Lung (tissue), 12 donors: ENCODE results near the gene DAZAP1. TPM values are rescaled to one million over a fixed set of nuclear protein-coding genes. Genes with fewer than 3 reads are reported as not detected.

Source experiments
- ATAC-seq: fragments of 200-7000 bp; cut with Tn5 transposase; one replicate; pipeline ENCODE4 v1.9.1; 2020; ENCODE audit warnings: moderate number of reproducible peaks; ENCODE audit not compliant: insufficient read depth, low FRiP score
- DNase-seq, 3 donors: peaks; one replicate each; pipeline ENCODE4 v3.0.0-alpha.2; 2013 to 2017
- H3K27ac ChIP-seq, 2 donors: one replicate each; pipeline ENCODE4 v1.5.1; 2013; ENCODE audit warnings: mild to moderate bottlenecking in 2 of 2, moderate library complexity in 2 of 2, control low read depth in 1 of 2, inconsistent platforms in 1 of 2, low read depth in 1 of 2, low read length in 1 of 2
- H3K27me3 ChIP-seq, 3 donors: one replicate each; pipeline ENCODE4 v1.5.1; 2013; ENCODE audit warnings: low read length in 2 of 3; ENCODE audit not compliant: control insufficient read depth in 3 of 3, insufficient read depth in 3 of 3
- H3K36me3 ChIP-seq, 4 donors: one replicate each; pipeline ENCODE4 v1.5.1; 2013; ENCODE audit warnings: low read length in 4 of 4, mild to moderate bottlenecking in 1 of 4, moderate library complexity in 1 of 4; ENCODE audit not compliant: control insufficient read depth in 4 of 4, insufficient read depth in 4 of 4
- H3K4me1 ChIP-seq, 5 donors: one replicate each; pipeline ENCODE4 v1.5.1; 2013; ENCODE audit warnings: low read length in 5 of 5, mild to moderate bottlenecking in 2 of 5, moderate library complexity in 1 of 5; ENCODE audit not compliant: control insufficient read depth in 5 of 5, insufficient read depth in 5 of 5
- H3K4me3 ChIP-seq: one replicate; pipeline ENCODE4 v1.5.1; 2013; ENCODE audit warnings: mild to moderate bottlenecking, control low read depth, moderate library complexity
- H3K9ac ChIP-seq, 2 donors: one replicate each; pipeline ENCODE4 v1.5.1; 2013; ENCODE audit warnings: low read length in 2 of 2, control low read depth in 1 of 2; ENCODE audit not compliant: insufficient read depth in 1 of 2
- H3K9me3 ChIP-seq, 4 donors: one replicate each; pipeline ENCODE4 v1.5.1; 2013; ENCODE audit warnings: low read length in 3 of 4, mild to moderate bottlenecking in 1 of 4, moderate library complexity in 1 of 4; ENCODE audit not compliant: control insufficient read depth in 4 of 4, insufficient read depth in 3 of 4
- CTCF ChIP-seq: IDR thresholded peaks from 2 replicates; pipeline ENCODE4 v1.5.1; 2012; ENCODE audit warnings: mild to moderate bottlenecking; ENCODE audit errors: control extremely low read depth, extremely low read depth
- WGBS, 2 donors: extraction: QIAGEN DNeasy Blood & Tissue Kit; methylation state at CpG; one replicate each; pipeline ENCODE4 v1.1.7; 2013; 5-methylcytosine and 5-hydroxymethylcytosine counted together
- polyA plus RNA-seq, 2 donors: library from polyadenylated mRNA; stranded (reverse); fragments of 200-250 nt; gene quantifications; one replicate each; pipeline ENCODE4 v1.2.1, GENCODE V29; 2013
- total RNA-seq, 2 donors: library from RNA; depleted of rRNA in 1 of 2; stranded (reverse); fragments of >200 nt in 1 of 2; gene quantifications; one replicate each; pipeline ENCODE4 v1.2.1, GENCODE V29; 2014 to 2021
- donor health status: control.
- donor health status: control.
- donor health status: Bipolar disorder and iron deficiency.
- donor health status: healthy.
- donor health status: DM: yes; HTN: yes; CAD: no.

Gene DAZAP1
- total and polyA plus RNA-seq, 4 donors = 61.4 to 125 (median 80.1) TPM

DNA sequence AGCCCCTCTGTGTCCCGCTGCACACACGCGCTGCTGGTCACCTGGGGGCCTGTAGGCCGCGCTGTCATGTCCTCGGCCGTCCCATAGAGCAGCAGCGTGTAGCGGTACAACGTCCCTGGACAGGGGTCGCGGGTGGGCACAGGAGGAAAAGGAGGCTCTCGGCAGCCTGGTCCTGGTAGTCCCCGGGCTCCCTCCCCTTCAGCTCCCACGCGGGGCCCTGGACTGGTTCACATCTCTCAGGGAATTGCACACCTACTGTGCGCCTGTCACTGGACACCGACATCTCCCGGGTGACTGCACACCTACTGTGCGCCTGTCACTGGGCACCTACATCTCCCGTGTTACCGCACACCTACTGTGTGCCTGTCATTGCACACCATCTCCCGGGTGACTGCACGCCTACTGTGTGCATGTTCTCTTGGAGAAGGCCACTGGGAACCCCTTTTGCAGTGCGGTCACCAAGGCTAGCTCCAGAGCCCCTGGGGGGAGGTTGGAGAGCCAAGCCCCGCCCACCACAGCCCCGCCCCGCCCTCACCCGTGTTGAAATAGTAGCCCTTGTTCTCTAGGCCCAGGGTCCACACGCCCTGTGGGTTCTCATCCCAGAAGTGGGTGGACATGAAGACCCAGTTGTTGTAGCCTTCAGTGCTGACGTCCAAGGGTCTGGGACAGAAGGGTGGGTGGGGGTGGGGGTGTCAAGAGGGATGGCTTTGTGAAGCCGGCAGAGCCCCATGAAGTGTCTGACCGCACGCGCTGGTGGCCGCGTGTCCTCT, 75.2 kb downstream of the DAZAP1 start:
- no peak overlapping the region for H3K4me3 ChIP-seq
- ATAC-seq (no peak), DNase-seq (no peak)
- no peaks in the 10 kb centered on the region for H3K27me3 ChIP-seq
- H3K4me1 ChIP-seq = peaks cover 0 to 12% (median 0%) of the 10 kb centered on the region in 5 donors
- no peaks in the 10 kb centered on the region for H3K9me3 ChIP-seq
- H3K36me3 ChIP-seq = no peaks in the 10 kb centered on the region
- TF ChIP-seq CTCF = no peak
- 84 to 87% methylated on average over 37 of the region's 37 CpGs for WGBS, 2 donors
- H3K9ac ChIP-seq = no peak overlapping the region
- H3K27ac ChIP-seq = no peak overlapping the region

DNA sequence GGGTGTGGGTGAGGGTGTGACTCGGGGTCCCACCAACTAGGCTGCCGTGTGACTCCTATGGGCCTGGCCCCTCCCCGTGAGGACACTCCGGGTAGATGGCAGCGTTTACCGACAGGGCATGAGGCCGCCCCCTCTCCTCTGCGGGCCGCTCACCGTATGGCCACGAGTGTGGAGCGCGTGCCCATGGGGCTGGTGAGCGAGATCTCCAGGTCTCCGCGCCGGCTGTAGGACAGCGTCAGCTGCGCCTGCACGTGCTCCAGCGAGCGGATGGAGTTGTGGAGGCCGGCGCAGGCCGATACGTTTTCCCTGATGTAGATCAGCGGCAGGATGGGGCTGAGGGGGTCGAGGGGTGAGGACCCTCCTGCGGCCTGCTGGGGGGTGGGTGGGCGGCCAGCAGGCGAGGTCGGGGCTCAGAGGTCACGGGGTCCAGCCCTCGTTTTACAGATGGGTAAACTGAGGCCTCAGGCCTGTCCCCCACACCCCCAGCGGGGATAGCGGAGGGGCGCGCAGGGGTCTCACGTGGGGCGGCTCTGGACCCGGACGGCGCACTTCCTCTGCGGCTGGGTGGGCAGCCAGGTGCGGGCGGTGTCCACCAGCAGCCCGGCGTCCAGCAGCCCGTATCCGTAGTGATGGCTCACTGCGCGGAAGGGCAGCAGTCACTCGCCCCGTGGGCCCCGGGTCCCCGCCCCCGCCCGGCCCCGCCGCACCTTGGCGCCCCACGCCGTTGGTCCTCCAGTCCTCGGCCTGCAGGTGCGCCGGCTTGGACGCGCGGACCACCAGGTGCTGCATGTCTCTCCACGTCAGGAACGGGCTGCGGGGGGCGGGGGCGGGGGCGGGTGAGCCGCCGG, 76.0 kb downstream of the DAZAP1 start:
- no peak overlapping the region for H3K4me3 ChIP-seq
- no peak overlapping the region for H3K9ac ChIP-seq
- no peaks in the 10 kb centered on the region for H3K27me3 ChIP-seq
- TF ChIP-seq CTCF = no peak
- 90 to 95% methylated on average over 66 to 77 of the region's 77 CpGs for WGBS, 2 donors
- no peak for DNase-seq
- ATAC-seq = no peak
- no peak overlapping the region for H3K27ac ChIP-seq
- H3K4me1 ChIP-seq = peaks cover 0 to 6% (median 0%) of the 10 kb centered on the region in 5 donors
- H3K36me3 ChIP-seq = no peaks in the 10 kb centered on the region
- H3K9me3 ChIP-seq = no peaks in the 10 kb centered on the region

- WGBS, 2 donors = 90 to 95% methylated on average over 23 of the region's 23 CpGs
- Histone ChIP-seq H3K9ac (no peak overlapping the region), H3K4me3 (no peak overlapping the region), H3K27ac (no peak overlapping the region), H3K36me3 (no peaks in the 10 kb centered on the region), H3K4me1 (peaks cover 0 to 3% (median 0%) of the 10 kb centered on the region in 5 donors), H3K27me3 (no peaks in the 10 kb centered on the region), H3K9me3 (no peaks in the 10 kb centered on the region)
- no peak for ATAC-seq
- no peak for TF ChIP-seq CTCF
- DNase-seq = no peak
These were observed 76.6 kb downstream of the DAZAP1 start for GRCh38 chr19:1483979-1484428.

Other genes with a start within 250 kb of the DAZAP1 start
- gene SBNO2, start 233.3 kb upstream of the DAZAP1 start, total RNA-seq = 100 to 1,000 TPM in 1 of 2 donors, 10 to 100 TPM in 1; 45.6 to 128 TPM
- 100 to 1,000 TPM in 1 of 2 donors, 10 to 100 TPM in 1; 63.3 to 155 TPM for gene SBNO2, start 233.3 kb upstream of the DAZAP1 start, polyA plus RNA-seq
- 10 to 100 TPM; 51.0 to 58.3 TPM for gene STK11, start 201.8 kb upstream of the DAZAP1 start, total RNA-seq
- 10 to 100 TPM; 43.1 to 59.8 TPM for gene STK11, start 201.8 kb upstream of the DAZAP1 start, polyA plus RNA-seq
- gene CBARP, start 169.6 kb upstream of the DAZAP1 start, total RNA-seq = under 1 TPM; 0.23 to 0.83 TPM
- under 1 TPM; 0.41 to 0.77 TPM for gene CBARP, start 169.6 kb upstream of the DAZAP1 start, polyA plus RNA-seq
- gene ATP5F1D, start 165.8 kb upstream of the DAZAP1 start, total RNA-seq = 100 to 1,000 TPM in 1 of 2 donors, 10 to 100 TPM in 1; 27.1 to 217 TPM
- 100 to 1,000 TPM; 157 to 266 TPM for gene ATP5F1D, start 165.8 kb upstream of the DAZAP1 start, polyA plus RNA-seq
- 100 to 1,000 TPM in 1 of 2 donors, 10 to 100 TPM in 1; 39.7 to 185 TPM for gene MIDN, start 159.0 kb upstream of the DAZAP1 start, total RNA-seq
- 10 to 100 TPM; 49.3 to 68.0 TPM for gene MIDN, start 159.0 kb upstream of the DAZAP1 start, polyA plus RNA-seq
- gene CIRBP, start 138.3 kb upstream of the DAZAP1 start, total RNA-seq = 100 to 1,000 TPM; 435 to 443 TPM
- gene CIRBP, start 138.3 kb upstream of the DAZAP1 start, polyA plus RNA-seq = 100 to 1,000 TPM; 313 to 488 TPM
- 10 to 100 TPM; 17.5 to 66.5 TPM for gene FAM174C, start 132.1 kb upstream of the DAZAP1 start, total RNA-seq
- 10 to 100 TPM; 72.3 to 89.3 TPM for gene FAM174C, start 132.1 kb upstream of the DAZAP1 start, polyA plus RNA-seq
- gene EFNA2, start 121.7 kb upstream of the DAZAP1 start, total RNA-seq = under 1 TPM in 1 of 2 donors, not detected in 1; 0.37 TPM
- not detected for gene EFNA2, start 121.7 kb upstream of the DAZAP1 start, polyA plus RNA-seq
- 100 to 1,000 TPM in 1 of 2 donors, 10 to 100 TPM in 1; 33.4 to 114 TPM for gene NDUFS7, start 23.7 kb upstream of the DAZAP1 start, total RNA-seq
- 100 to 1,000 TPM; 103 to 133 TPM for gene NDUFS7, start 23.7 kb upstream of the DAZAP1 start, polyA plus RNA-seq
- 1 to 10 TPM; 7.1 to 8.6 TPM for gene GAMT, start 6.0 kb upstream of the DAZAP1 start, total RNA-seq
- gene GAMT, start 6.0 kb upstream of the DAZAP1 start, polyA plus RNA-seq = 1 to 10 TPM; 2.9 to 7.6 TPM
- gene RPS15, start 30.8 kb downstream of the DAZAP1 start, total RNA-seq = 1,000 to 10,000 TPM in 1 of 2 donors, 100 to 1,000 TPM in 1; 574 to 1,157 TPM
- 1,000 to 10,000 TPM; 2,710 to 2,993 TPM for gene RPS15, start 30.8 kb downstream of the DAZAP1 start, polyA plus RNA-seq
- under 1 TPM; 0.15 to 0.37 TPM for gene APC2, start 42.5 kb downstream of the DAZAP1 start, total RNA-seq
- gene APC2, start 42.5 kb downstream of the DAZAP1 start, polyA plus RNA-seq = under 1 TPM; 0.01 to 0.04 TPM
- 10 to 100 TPM; 24.1 to 35.8 TPM for gene C19orf25, start 71.6 kb downstream of the DAZAP1 start, total RNA-seq
- 10 to 100 TPM; 33.3 to 42.6 TPM for gene C19orf25, start 71.6 kb downstream of the DAZAP1 start, polyA plus RNA-seq
- gene PCSK4, start 82.8 kb downstream of the DAZAP1 start, total RNA-seq = 1 to 10 TPM; 7.1 to 7.9 TPM
- gene PCSK4, start 82.8 kb downstream of the DAZAP1 start, polyA plus RNA-seq = 1 to 10 TPM; 2.3 to 3.7 TPM
- gene REEP6, start 83.6 kb downstream of the DAZAP1 start, total RNA-seq = 1 to 10 TPM; 3.0 to 6.8 TPM
- gene REEP6, start 83.6 kb downstream of the DAZAP1 start, polyA plus RNA-seq = 1 to 10 TPM; 2.5 to 7.6 TPM
- gene ADAMTSL5, start 105.4 kb downstream of the DAZAP1 start, total RNA-seq = 1 to 10 TPM in 1 of 2 donors, under 1 TPM in 1; 0.97 to 2.8 TPM
- 1 to 10 TPM; 1.4 to 1.5 TPM for gene ADAMTSL5, start 105.4 kb downstream of the DAZAP1 start, polyA plus RNA-seq
- gene PLK5, start 116.5 kb downstream of the DAZAP1 start, total RNA-seq = not detected
- under 1 TPM in 1 of 2 donors, not detected in 1; 0.09 TPM for gene PLK5, start 116.5 kb downstream of the DAZAP1 start, polyA plus RNA-seq
- 10 to 100 TPM; 31.0 to 33.9 TPM for gene MEX3D, start 160.7 kb downstream of the DAZAP1 start, total RNA-seq
- 1 to 10 TPM; 4.8 to 8.6 TPM for gene MEX3D, start 160.7 kb downstream of the DAZAP1 start, polyA plus RNA-seq
- 100 to 1,000 TPM in 1 of 2 donors, 10 to 100 TPM in 1; 48.1 to 102 TPM for gene MBD3, start 185.3 kb downstream of the DAZAP1 start, total RNA-seq
- 100 to 1,000 TPM in 1 of 2 donors, 10 to 100 TPM in 1; 74.8 to 129 TPM for gene MBD3, start 185.3 kb downstream of the DAZAP1 start, polyA plus RNA-seq
- 100 to 1,000 TPM in 1 of 2 donors, 10 to 100 TPM in 1; 35.4 to 225 TPM for gene UQCR11, start 197.9 kb downstream of the DAZAP1 start, total RNA-seq
- gene UQCR11, start 197.9 kb downstream of the DAZAP1 start, polyA plus RNA-seq = 100 to 1,000 TPM; 122 to 131 TPM
- 10 to 100 TPM; 50.2 to 58.1 TPM for gene TCF3, start 245.0 kb downstream of the DAZAP1 start, total RNA-seq
- gene TCF3, start 245.0 kb downstream of the DAZAP1 start, polyA plus RNA-seq = 10 to 100 TPM; 36.9 to 40.1 TPM